H1 (cell line): ENCODE data around the gene CD53.
"Not testable (repeated sequence)": the region's sequence is repeated elsewhere in the genome, so short reads cannot be mapped to it uniquely, and the experiment has no call there.

Source experiments
- CEBPB ChIP-seq: IDR thresholded peaks from 2 replicates; pipeline ENCODE4 v1.6.1; 2012; ENCODE audit warnings: low read depth, low read length
- EP300 ChIP-seq, 2 experiments: IDR thresholded peaks; 1 replicate in 1 of 2; 2 replicates in 1 of 2; pipeline ENCODE4 v1.6.1; 2011 to 2012; ENCODE audit warnings: low read depth in 2 of 2, low read length in 2 of 2, mild to moderate bottlenecking in 2 of 2, borderline replicate concordance in 1 of 2, inconsistent platforms in 1 of 2, moderate library complexity in 1 of 2
- RXRA ChIP-seq: IDR thresholded peaks from 2 replicates; pipeline ENCODE4 v1.6.1; 2011; ENCODE audit warnings: low read depth, mild to moderate bottlenecking, low read length, moderate library complexity; ENCODE audit not compliant: insufficient read depth
- TEAD4 ChIP-seq: IDR thresholded peaks from 2 replicates; pipeline ENCODE4 v1.6.1; 2012; ENCODE audit warnings: low read depth, low read length, inconsistent platforms, mixed read lengths
- TF ChIP-seq, protein P1 (sequence below), 3 experiments: IDR thresholded peaks; 1 replicate in 2 of 3; 2 replicates in 1 of 3; pipeline versions ENCODE4 v1.5.1 to v1.6.1; 2011; ENCODE audit warnings: low read length in 3 of 3, mild to moderate bottlenecking in 3 of 3, inconsistent platforms in 2 of 3, low read depth in 1 of 3, moderate library complexity in 1 of 3; ENCODE audit not compliant: insufficient read depth in 1 of 3; ENCODE audit errors: control extremely low read depth in 1 of 3

DNA sequence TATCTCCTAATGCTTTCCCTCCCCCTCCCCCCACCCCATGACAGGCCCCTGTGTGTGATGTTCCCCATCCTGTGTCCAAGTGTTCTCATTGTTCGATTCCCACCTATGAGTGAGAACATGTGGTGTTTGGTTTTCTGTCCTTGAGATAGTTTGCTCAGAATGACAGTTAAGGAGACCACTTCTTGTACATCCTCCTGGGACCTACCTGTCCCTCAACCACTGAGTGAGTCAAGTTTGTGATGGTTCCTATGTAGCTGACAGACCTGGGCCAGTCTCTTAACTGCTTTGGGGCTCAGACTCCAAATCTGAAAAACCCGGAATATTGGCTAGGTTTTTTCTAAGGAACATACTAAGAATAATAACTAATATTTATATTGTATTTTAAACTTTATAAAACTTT is 12.3 kb upstream of the CD53 start:
- not testable (repeated sequence) for TF ChIP-seq CEBPB; TEAD4; EP300 (IDR thresholded peaks at IDR 0.05; ENCODE audit: borderline replicate concordance in 1 of 2, low read depth in 2 of 2, low read length in 2 of 2); RXRA
- TF ChIP-seq, protein P1, sequence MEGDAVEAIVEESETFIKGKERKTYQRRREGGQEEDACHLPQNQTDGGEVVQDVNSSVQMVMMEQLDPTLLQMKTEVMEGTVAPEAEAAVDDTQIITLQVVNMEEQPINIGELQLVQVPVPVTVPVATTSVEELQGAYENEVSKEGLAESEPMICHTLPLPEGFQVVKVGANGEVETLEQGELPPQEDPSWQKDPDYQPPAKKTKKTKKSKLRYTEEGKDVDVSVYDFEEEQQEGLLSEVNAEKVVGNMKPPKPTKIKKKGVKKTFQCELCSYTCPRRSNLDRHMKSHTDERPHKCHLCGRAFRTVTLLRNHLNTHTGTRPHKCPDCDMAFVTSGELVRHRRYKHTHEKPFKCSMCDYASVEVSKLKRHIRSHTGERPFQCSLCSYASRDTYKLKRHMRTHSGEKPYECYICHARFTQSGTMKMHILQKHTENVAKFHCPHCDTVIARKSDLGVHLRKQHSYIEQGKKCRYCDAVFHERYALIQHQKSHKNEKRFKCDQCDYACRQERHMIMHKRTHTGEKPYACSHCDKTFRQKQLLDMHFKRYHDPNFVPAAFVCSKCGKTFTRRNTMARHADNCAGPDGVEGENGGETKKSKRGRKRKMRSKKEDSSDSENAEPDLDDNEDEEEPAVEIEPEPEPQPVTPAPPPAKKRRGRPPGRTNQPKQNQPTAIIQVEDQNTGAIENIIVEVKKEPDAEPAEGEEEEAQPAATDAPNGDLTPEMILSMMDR (IDR thresholded peaks at IDR 0.05; ENCODE audit: control extremely low read depth in 1 of 3, insufficient read depth in 1 of 3, low read depth in 1 of 3, low read length in 3 of 3): not testable (repeated sequence)
